HG03097 (cell line): ENCODE results near the gene IDI2.
A peak's percentile ranks its signal among the peaks of the same experiment; 100 is the strongest.
"Not testable (repeated sequence)": the region's sequence is repeated elsewhere in the genome, so short reads cannot be mapped to it uniquely, and the experiment has no call there.

Experiments
- ATAC-seq: cut with Tn5 transposase; IDR thresholded peaks from one replicate; pipeline ENCODE4 v1.9.1; 2021; ENCODE audit not compliant: unreplicated experiment, low FRiP score

The IDI2 gene

DNA sequence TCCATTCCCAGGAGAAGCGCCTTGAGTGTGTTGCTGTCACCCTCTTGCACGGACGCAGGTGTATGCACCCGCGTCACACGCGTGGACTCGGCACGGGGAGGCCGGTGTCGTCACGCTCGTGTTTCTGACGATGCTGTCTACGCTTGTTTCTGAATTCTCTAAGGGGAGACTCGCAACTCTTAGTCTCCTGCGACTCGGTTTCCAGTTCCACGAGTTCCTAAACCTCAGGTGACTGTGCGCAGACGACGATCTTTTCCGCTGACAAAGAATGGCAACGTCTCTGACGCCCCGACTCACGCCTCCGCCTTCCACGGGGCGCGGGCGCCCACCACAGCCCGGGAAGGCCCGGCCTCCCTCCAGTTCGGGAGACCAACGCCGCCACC, 22.7 kb upstream of the IDI2 start:
- ATAC-seq, result no peak

DNA sequence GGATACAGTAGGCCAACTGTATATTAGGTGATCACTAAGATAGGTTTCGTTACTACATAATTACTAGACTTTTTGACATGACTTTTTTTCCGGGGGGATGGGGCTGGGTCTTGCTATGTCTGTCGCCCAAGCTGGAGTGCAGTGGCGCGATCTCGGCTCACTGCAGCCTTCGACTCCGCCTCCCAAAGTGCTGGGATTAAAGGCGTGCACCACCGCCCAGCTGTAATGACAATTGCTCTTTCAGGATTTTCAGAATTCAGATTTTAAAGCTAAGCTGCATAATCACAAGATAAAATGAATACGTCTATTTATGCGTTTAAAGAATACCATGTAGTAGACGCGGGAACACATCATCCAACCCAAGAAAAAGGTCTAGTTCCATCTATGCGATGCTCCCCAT, 22.3 kb upstream of the IDI2 start:
- ATAC-seq, result no peak

- no peak for ATAC-seq
Observed at GRCh38 chr10:1045415-1045814, 19.8 kb upstream of the IDI2 start.

- no peak for ATAC-seq
Observed at GRCh38 chr10:1044964-1045363, 19.3 kb upstream of the IDI2 start.

DNA sequence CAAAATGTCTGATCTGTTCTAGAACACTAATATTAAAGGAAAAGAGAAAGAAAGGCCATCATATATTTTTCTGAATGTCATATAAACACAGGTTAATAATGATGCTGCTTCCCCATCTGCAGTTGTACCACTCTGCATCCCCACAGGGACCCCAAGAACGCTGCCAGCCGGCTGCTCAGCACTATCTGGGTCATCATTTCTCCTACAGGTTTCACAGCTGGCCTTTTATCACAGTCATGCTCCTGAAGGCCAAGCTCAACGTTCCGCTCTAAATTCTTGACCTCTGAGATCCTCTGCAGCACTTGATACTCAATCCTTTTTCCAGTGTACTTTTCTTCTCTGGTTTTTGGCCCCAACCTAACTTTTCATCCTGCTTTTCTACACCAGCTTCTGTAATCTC, 18.5 kb upstream of the IDI2 start:
- ATAC-seq, result no peak

- peak; percentile 59 for ATAC-seq
Observed at GRCh38 chr10:1043532-1043995, 17.9 kb upstream of the IDI2 start.

GRCh38 chr10:1041514-1041913, 15.9 kb upstream of the IDI2 start:
- no peak for ATAC-seq

DNA sequence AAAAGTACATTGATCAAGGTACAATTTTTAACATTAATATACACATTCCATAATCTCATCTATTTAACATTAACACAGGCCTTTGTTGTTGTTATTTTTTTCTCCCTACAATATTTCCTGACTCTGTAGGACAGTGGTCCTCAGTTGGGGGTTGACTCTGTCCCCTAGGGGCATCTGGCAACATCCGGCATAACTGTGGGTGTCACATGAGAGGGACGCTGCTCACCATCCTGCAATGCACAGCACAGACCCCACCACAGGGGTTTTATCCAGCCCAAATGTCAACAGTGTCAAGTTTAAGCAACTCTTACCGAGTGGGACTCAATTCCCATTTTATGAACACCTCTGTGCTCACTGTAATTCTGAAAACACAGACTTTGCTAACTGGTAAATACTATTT, 14.5 kb upstream of the IDI2 start:
- ATAC-seq, result no peak

GRCh38 chr10:1038769-1039168, 13.1 kb upstream of the IDI2 start:
- ATAC-seq, result not testable (repeated sequence)

- ATAC-seq, result no peak
Observed at GRCh38 chr10:1037098-1037497, 11.4 kb upstream of the IDI2 start.

- no peak for ATAC-seq
Observed at GRCh38 chr10:1036341-1036791, 10.7 kb upstream of the IDI2 start.

DNA sequence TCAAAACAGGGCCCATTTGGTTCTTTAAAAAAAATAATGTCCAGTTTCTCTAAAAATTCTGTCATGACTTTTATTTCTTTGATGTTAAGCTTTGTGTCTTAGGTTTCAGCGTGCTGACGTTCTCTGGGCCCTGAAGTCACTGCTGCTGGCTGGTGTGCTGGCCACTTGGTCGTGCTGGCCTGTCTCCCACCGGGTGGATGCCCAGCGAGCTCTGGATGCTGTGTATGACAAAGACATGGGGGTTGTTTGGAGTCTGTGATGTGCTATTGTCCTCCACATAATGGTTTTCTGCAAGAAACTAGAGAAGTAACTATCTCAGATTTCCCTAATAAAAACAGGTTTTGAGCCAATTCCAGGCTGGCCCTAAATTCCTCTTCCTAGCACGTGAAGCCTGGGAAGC, 9.5 kb upstream of the IDI2 start:
- no peak for ATAC-seq

GRCh38 chr10:1034758-1035157, 9.1 kb upstream of the IDI2 start:
- ATAC-seq, result no peak

GRCh38 chr10:1033601-1034000, 7.9 kb upstream of the IDI2 start:
- no peak for ATAC-seq

DNA sequence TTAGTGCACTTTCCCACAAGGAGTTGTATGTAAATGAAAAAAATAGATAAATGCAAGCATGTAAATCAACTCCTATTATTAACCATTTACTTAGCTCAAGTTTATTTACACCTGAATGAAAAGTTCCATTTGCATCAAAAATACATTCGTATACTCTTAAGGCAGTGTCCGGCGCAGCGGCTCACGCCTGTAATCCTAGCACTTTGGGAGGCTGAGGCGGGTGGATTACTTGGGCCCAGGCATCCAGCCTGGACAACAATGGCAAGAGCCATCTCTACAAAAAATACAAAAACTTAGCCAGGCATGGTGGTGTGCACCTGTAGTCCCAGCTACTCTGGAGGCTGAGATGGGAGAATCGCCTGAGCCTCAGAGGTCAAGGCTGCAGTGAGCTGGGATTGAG, 4.2 kb upstream of the IDI2 start:
- no peak for ATAC-seq

GRCh38 chr10:1026578-1026977, 919 bp upstream of the IDI2 start:
- ATAC-seq, result no peak

GRCh38 chr10:1024103-1024502, 1.6 kb downstream of the IDI2 start:
- no peak for ATAC-seq

DNA sequence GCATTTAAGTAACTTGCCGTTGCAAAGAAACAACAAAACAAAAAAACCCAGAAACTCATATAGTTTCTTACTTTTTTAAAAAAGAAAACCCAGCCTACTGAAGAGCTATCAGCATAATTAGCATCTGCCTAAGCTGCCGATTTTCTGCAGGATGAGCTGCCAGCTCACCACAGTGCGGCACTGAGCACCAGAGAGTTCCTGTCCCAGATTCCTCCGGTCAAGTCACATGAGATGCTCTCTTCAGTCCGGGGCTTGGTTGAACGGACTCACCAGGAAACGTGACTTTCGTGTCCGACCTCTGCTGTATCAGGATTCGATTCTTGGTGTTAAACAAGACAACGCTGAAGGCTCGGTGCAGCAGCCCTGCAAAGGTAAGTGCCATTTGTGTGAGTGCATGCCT, 3.2 kb downstream of the IDI2 start:
- ATAC-seq, result no peak

- no peak for ATAC-seq
Observed at GRCh38 chr10:1020958-1021357, 4.7 kb downstream of the IDI2 start.

DNA sequence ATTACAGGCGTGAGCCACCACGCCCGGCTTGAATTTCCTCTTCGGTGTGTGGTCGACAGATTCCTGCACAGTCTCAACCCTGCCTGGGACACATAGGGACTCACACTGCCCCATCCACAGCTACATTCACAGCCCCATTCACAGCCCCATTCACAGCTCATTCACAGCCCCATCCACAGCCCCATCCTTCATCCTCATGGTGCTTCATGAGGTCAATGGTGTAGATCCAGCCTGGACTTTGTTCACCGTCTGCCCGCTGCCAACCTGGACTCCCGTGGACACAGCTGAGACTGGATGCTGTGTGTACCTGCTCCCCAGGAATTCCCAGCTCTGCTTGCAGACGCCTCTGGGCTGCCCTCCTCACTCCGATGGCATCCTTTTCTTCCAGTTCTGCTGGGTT, 5.2 kb downstream of the IDI2 start:
- no peak for ATAC-seq

DNA sequence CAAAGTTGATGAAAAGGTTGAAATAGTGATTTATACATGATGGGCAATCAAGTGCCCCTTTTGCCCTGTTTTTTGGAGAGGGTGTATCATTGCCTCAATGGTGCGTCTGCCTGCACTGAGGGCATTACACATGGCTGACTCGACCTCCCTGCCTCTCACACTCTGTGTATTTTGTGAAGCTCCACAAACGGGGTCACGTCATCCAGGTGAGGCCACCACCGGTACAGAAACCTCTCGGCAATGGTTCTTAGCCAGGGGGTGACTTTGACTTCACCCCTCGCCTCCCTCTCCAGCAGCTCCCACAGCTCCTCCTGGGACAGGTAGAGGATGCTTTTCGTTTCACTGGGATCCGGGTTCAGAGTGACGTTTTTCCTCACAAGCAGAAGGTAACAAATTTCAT, 6.3 kb downstream of the IDI2 start:
- no peak for ATAC-seq

GRCh38 chr10:1015688-1016087, 10.0 kb downstream of the IDI2 start:
- no peak for ATAC-seq

GRCh38 chr10:1011696-1012095, 14.0 kb downstream of the IDI2 start:
- ATAC-seq, result no peak
